ENCODE data around the gene STYXL2.

- TF ChIP-seq POLR2AphosphoS5 (IDR thresholded peaks at IDR 0.05; ENCODE audit: low read depth, low read length): no peak
- TF ChIP-seq CTCF (IDR thresholded peaks at IDR 0.05): no peak
- no peak for TF ChIP-seq TCF7L2 (IDR thresholded peaks at IDR 0.05; ENCODE audit: low read depth, low read length)
These were observed 16.6 kb upstream of the STYXL2 start for GRCh38 chr1:167077128-167077867.

All from Panc1 (cell line).